H54 (cell line): Measurements from ENCODE around the gene MEF2A.

Experiments used
- DNase-seq: peaks from one replicate; pipeline ENCODE4 v3.0.0; 2011; ENCODE audit warnings: low spot score, mixed read lengths; ENCODE audit not compliant: insufficient read length
- FAIRE-seq: peaks from 3 replicates; lab custom pipeline; 2011; peaks lifted over from hg19 to GRCh38; lab: Jason Lieb, UNC
- POLR2A ChIP-seq: IDR thresholded peaks from 2 replicates; pipeline ENCODE4 v1.6.1; 2011; ENCODE audit warnings: low read depth, mild to moderate bottlenecking, low read length

MEF2A gene

GRCh38 chr15:99604865-99605264 is 39.1 kb downstream of the MEF2A start:
- FAIRE-seq, result no peak
- no peak for TF ChIP-seq POLR2A
- no peak for DNase-seq

- no peak for TF ChIP-seq POLR2A
- FAIRE-seq (no peak), DNase-seq (no peak)
Observed at GRCh38 chr15:99605490-99605931, 39.7 kb downstream of the MEF2A start.

DNA sequence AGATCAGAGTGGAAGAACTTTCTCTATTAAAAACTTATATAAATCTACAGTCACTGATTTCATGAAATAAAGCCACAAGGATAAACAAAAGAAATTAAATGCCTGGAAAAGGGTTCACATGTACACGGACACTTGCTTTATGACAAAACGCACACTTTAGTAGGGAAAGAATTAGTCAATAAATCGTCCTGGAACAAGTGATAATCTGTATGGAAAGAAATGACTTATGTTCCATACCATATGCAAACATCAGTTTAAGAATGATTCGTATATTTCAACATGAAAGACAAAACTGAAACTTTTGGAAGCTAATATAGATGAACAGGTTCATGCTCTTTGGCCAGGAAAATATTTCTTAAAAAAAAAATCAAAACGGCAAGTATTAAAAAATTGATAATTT is 40.2 kb downstream of the MEF2A start:
- TF ChIP-seq POLR2A, result no peak
- DNase-seq (no peak), FAIRE-seq (no peak)

DNA sequence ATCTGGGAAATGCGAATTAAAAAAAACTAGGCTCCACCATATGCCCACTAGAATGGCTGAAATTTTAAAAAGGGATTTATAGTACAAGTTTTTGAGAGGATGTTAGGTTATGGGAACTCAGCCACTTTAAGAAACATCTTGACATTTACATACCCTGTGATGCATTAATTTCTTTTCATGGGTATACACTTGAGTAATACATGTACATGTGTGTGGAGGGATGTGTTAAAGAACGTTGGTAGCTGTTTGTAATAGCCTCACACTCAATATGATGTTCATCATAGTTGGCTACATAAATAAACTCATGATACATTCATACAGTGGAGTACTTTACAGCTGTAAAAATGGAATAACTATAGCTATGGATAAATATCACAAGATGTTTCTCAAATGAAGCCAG is 40.9 kb downstream of the MEF2A start:
- TF ChIP-seq POLR2A, result no peak
- FAIRE-seq (no peak), DNase-seq (no peak)

DNA sequence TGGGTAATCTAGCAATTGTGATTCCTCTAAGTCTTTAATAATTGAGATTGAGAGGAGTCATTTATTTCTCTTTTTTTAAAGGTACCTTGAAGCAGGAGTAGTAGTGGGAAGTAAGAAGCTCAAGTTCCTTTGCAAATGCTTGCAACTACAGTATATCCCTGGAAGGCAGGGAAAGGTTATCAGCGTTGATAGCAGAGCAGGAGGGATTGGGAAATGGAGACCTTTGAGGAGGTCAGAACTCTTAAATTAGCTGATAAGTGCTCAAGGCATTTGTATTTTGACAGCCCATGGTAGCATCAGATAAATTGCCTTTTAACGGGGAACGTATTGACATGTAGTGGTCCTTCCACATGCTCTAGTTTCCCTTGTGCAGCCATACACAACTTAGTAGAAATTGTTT is 47.7 kb downstream of the MEF2A start:
- FAIRE-seq (no peak), DNase-seq (no peak)

GRCh38 chr15:99613887-99614647 is 48.3 kb downstream of the MEF2A start:
- FAIRE-seq (no peak), DNase-seq (no peak)
- TF ChIP-seq POLR2A, result no peak

More for the DNA sequence above, 47.7 kb downstream of the MEF2A start:
- no peak for TF ChIP-seq POLR2A

DNA sequence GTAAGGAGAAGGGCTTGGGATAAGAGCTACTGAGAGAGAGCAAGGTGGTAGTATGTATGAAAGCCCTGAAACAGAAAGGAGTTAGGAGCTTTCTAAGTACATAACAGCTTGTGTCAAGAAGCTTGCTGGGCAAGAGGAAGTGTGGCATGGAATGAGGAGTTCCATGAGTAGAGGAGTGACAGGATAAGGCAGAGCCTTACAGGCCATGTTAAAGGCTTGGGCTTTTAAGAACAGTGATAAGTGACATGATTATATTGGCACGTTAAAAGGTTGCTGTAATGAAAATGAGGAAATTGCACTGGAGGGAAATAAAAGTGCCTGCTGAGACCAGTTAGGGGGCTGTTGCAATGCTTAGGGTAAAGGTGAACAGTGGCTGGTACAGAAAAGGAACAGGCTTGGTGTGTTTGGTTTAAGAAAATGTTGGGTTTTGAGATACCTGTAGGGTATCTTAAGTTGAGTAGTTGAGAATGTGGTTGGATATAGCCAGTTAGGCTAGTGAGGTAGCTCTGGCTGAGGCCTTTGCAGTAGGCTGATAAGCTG is 49.0 kb downstream of the MEF2A start:
- FAIRE-seq, result no peak

DNA sequence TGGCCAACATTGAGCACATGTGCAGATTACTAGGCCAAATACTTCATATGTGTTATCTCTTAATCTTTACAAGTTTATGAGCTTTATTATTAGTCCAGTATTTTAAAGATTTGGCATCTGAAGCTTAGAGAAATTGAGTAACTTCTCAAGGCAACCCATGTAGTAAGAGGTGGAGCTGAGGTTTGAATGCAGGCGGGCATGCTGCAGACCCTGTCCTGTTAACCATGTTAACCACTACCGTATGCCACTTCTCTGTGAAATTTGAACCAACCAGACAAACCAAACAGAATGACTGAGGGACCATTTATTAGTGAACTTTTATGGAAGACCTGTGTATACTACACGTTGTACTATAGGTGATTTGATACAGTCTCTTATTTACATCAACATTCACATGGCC is 49.7 kb downstream of the MEF2A start:
- no peak for TF ChIP-seq POLR2A
- FAIRE-seq, result no peak

More for the DNA sequence above, 49.0 kb downstream of the MEF2A start:
- no peak for DNase-seq
- no peak for TF ChIP-seq POLR2A

GRCh38 chr15:99616129-99616528 is 50.3 kb downstream of the MEF2A start:
- no peak for TF ChIP-seq POLR2A
- DNase-seq (no peak), FAIRE-seq (no peak)

More for the DNA sequence above, 49.7 kb downstream of the MEF2A start:
- DNase-seq, result no peak

DNA sequence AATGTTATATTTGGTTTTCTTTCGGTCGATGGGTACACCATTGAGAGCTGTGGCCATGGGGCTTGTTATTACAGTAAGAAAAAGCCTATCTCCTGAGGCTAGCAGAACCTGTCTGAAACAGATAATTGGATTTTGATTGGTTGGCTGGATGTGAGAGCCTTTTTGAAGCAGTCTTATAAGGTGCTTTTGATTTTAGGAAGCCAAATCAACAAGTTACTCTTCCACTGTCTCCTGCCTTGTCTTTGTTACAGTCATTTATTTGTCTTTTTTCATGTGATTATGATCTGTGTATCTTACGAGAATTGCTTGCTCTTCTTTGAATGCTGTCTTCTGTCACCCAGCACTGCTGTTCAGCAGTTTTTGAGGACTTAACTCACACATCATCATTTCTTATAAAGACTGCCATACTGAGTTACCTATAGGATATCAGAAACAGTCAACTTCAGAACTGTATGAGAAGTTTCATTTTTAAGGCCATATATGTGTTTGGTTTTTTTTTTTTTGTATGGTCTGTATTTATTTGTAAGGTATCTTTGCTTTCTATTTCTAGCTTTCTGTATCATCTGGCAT is 51.1 kb downstream of the MEF2A start:
- DNase-seq (no peak), FAIRE-seq (no peak)
- TF ChIP-seq POLR2A, result no peak

GRCh38 chr15:99618941-99619411 is 53.2 kb downstream of the MEF2A start:
- FAIRE-seq, result no peak
- DNase-seq, result no peak
- TF ChIP-seq POLR2A, result no peak

DNA sequence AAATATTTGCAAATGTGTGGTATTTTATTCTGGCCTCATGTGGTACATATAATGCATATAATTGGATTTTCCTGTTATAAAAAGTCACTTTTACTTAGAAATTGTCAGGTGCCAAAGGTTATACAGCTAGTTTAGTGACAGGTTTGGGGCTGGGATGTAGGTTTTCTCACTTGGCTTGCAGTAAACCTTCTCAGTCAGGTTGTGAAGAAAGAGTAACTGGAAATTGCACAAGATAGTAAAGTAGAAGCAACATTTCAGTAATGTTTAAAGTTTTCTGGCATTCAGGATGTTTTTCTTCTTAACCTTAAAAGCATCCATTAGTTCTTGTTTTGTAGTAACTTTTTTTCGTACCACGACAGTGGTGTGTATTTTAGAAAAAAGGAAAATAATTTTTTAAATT is 53.9 kb downstream of the MEF2A start:
- TF ChIP-seq POLR2A, result no peak
- no peak for FAIRE-seq
- no peak for DNase-seq

DNA sequence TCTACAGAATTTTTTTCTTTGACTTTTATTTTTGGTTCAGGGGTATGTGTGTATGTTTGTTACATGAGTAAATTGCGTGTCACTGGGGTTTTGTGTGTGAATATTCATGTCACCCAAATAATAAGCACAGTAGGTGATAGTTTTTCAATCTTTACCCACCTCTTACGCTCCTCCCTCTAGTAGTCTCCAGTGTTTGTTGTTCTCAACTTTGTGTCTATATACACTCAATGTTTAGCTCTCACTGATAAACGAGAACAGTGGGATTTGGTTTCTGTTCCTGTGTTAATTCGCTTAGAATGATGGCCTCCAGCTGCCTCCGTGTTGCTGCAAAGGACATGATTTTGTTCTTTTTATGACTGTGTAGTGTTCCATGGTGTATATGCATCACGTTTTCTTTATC is 54.4 kb downstream of the MEF2A start:
- TF ChIP-seq POLR2A, result no peak
- no peak for DNase-seq
- no peak for FAIRE-seq

- no peak for FAIRE-seq
- no peak for TF ChIP-seq POLR2A
- DNase-seq, result no peak
Observed at GRCh38 chr15:99621767-99622166, 56.0 kb downstream of the MEF2A start.

- no peak for TF ChIP-seq POLR2A
- no peak for DNase-seq
- FAIRE-seq, result no peak
Observed at GRCh38 chr15:99628374-99629001, 62.7 kb downstream of the MEF2A start.
